Activated naive CD4-positive, alpha-beta T cell (primary cell): ENCODE data around the gene ABCG4.
"Not testable (repeated sequence)": the region's sequence is repeated elsewhere in the genome, so short reads cannot be mapped to it uniquely, and the experiment has no call there.

ENCODE experiments used
- DNase-seq, 4 experiments: peaks; one replicate each; lab custom pipeline; 2025; lab: John Stamatoyannopoulos, UW

ABCG4 gene

GRCh38 chr11:119153049-119153818, 4.4 kb downstream of the ABCG4 start:
- DNase-seq = no peak

GRCh38 chr11:119154178-119154577, 5.3 kb downstream of the ABCG4 start:
- DNase-seq = no peak

- DNase-seq = no peak
These were observed 7.1 kb downstream of the ABCG4 start for GRCh38 chr11:119155733-119156492.

- no peak for DNase-seq
These were observed 7.6 kb downstream of the ABCG4 start for GRCh38 chr11:119156496-119156895.

GRCh38 chr11:119157063-119157462, 8.2 kb downstream of the ABCG4 start:
- no peak for DNase-seq

- DNase-seq = no peak
These were observed 9.6 kb downstream of the ABCG4 start for GRCh38 chr11:119158467-119158866.

GRCh38 chr11:119160151-119160550, 11.3 kb downstream of the ABCG4 start:
- DNase-seq = no peak

GRCh38 chr11:119161871-119162270, 13.0 kb downstream of the ABCG4 start:
- DNase-seq = no peak

- DNase-seq = no peak
These were observed 17.7 kb downstream of the ABCG4 start for GRCh38 chr11:119166368-119167076.

GRCh38 chr11:119167077-119167458, 18.2 kb downstream of the ABCG4 start:
- not testable (repeated sequence) for DNase-seq

GRCh38 chr11:119167933-119168332, 19.1 kb downstream of the ABCG4 start:
- no peak for DNase-seq

GRCh38 chr11:119168471-119169281, 19.8 kb downstream of the ABCG4 start, which contains the start of gene NLRX1:
Gene NLRX1 (plus strand): TSS chr11:119168725. CDS start chr11:119171404, 2,679 bp downstream.
- peak; percentile 42 to 72 (median 65) for DNase-seq

- no peak for DNase-seq
These were observed 20.4 kb downstream of the ABCG4 start for GRCh38 chr11:119169282-119169719.

- DNase-seq = no peak
These were observed 23.7 kb downstream of the ABCG4 start for GRCh38 chr11:119172513-119172912.

GRCh38 chr11:119173453-119173852, 24.6 kb downstream of the ABCG4 start:
- no peak for DNase-seq

GRCh38 chr11:119175493-119176077, 26.7 kb downstream of the ABCG4 start:
- no peak for DNase-seq

- no peak for DNase-seq
These were observed 29.4 kb downstream of the ABCG4 start for GRCh38 chr11:119178166-119178680.

- no peak for DNase-seq
These were observed 30.5 kb downstream of the ABCG4 start for GRCh38 chr11:119179342-119179741.

GRCh38 chr11:119179983-119180382, 31.1 kb downstream of the ABCG4 start:
- no peak for DNase-seq

GRCh38 chr11:119180729-119181676, 32.2 kb downstream of the ABCG4 start:
- DNase-seq = no peak
